ENCODE data around the gene SMIM24.

DNA sequence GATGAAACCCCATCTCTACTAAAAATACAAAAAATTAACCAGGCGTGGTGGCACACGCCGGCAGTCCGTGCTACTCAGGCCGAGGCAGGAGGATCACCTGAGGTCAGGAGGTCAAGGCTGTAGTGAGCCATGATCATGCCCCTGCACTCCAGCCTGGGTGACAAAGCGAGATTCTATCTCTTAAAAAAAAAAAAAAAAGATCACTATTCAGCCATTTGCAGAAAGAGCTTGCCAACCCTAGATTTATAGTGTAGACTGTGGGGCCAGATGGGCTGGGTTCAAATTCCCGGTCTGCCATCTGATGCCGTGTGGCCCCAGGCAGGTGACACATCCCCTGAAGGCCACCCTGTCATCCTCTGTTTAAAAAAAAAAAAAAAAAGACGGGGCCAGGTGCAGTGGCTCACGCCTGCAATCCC is 28.9 kb downstream of the SMIM24 start:
- no peak for TF ChIP-seq RBBP5 (conservative IDR thresholded peaks at IDR 0.05)
- TF ChIP-seq, protein P1, sequence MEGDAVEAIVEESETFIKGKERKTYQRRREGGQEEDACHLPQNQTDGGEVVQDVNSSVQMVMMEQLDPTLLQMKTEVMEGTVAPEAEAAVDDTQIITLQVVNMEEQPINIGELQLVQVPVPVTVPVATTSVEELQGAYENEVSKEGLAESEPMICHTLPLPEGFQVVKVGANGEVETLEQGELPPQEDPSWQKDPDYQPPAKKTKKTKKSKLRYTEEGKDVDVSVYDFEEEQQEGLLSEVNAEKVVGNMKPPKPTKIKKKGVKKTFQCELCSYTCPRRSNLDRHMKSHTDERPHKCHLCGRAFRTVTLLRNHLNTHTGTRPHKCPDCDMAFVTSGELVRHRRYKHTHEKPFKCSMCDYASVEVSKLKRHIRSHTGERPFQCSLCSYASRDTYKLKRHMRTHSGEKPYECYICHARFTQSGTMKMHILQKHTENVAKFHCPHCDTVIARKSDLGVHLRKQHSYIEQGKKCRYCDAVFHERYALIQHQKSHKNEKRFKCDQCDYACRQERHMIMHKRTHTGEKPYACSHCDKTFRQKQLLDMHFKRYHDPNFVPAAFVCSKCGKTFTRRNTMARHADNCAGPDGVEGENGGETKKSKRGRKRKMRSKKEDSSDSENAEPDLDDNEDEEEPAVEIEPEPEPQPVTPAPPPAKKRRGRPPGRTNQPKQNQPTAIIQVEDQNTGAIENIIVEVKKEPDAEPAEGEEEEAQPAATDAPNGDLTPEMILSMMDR (IDR thresholded peaks at IDR 0.05 in 2 of 3, conservative IDR thresholded peaks at IDR 0.05 in 1 of 3; ENCODE audit: control insufficient read depth in 2 of 3, extremely low read depth in 1 of 3, insufficient read depth in 1 of 3, low read depth in 3 of 3, low read length in 3 of 3): no peak
- TF ChIP-seq SPI1 (IDR thresholded peaks at IDR 0.05; ENCODE audit: borderline replicate concordance, insufficient read depth, low read depth, low read length): no peak
